DOHH2 (cell line): ENCODE measurements around the gene PRDM10.

Experiments
- H3F3A ChIP-seq: fragments of 200-600 bp; sonication (generic), shearing (Covaris generic); 2 replicates; pipeline ENCODE4 v1.6.0; 2016; ENCODE audit warnings: antibody characterized with exemption, mild to moderate bottlenecking; ENCODE audit not compliant: control insufficient read depth, insufficient read depth
- H3K27ac ChIP-seq: fragments of 200-600 bp; sonication (generic); 2 replicates; pipeline ENCODE4 v1.5.1; 2014; ENCODE audit warnings: low read depth, mild to moderate bottlenecking, low read length, moderate library complexity
- H3K27me3 ChIP-seq: fragments of 200-600 bp; sonication (generic); 2 replicates; pipeline ENCODE4 v1.6.1; 2014; ENCODE audit warnings: mild to moderate bottlenecking, low read length, mixed read lengths; ENCODE audit not compliant: control insufficient read depth
- H3K36me3 ChIP-seq: fragments of 200-600 bp; sonication (generic); 2 replicates; pipeline ENCODE4 v1.6.1; 2014; ENCODE audit warnings: mild to moderate bottlenecking, low read length, moderate library complexity, mixed read lengths; ENCODE audit not compliant: control insufficient read depth
- H3K4me1 ChIP-seq: fragments of 200-600 bp; sonication (generic); 2 replicates; pipeline ENCODE4 v1.6.1; 2014; ENCODE audit warnings: mild to moderate bottlenecking, low read length, mixed read lengths; ENCODE audit not compliant: control insufficient read depth
- H3K4me2 ChIP-seq: fragments of 200-600 bp; sonication (generic); 2 replicates; pipeline ENCODE4 v1.6.0; 2014; ENCODE audit warnings: mild to moderate bottlenecking, low read length, moderate library complexity
- H3K4me3 ChIP-seq: fragments of 200-600 bp; sonication (generic); 2 replicates; pipeline ENCODE4 v1.5.1; 2014; ENCODE audit warnings: mild to moderate bottlenecking, low read length, mixed read lengths
- H3K79me2 ChIP-seq: fragments of 200-600 bp; sonication (generic); 2 replicates; pipeline ENCODE4 v1.6.1; 2014; ENCODE audit warnings: mild to moderate bottlenecking, low read length, mixed read lengths; ENCODE audit not compliant: control insufficient read depth
- H3K9me2 ChIP-seq: fragments of 200-600 bp; sonication (generic); replicated peaks from 2 replicates; pipeline ENCODE4 v1.6.1; 2014; ENCODE audit warnings: mild to moderate bottlenecking, low read length, mixed read lengths; ENCODE audit not compliant: control insufficient read depth
- H3K9me3 ChIP-seq: fragments of 200-600 bp; sonication (generic); 2 replicates; pipeline ENCODE4 v1.6.1; 2014; ENCODE audit warnings: antibody characterized with exemption, low read length, mixed read lengths; ENCODE audit not compliant: control insufficient read depth, insufficient read depth
- H4K20me1 ChIP-seq: fragments of 200-600 bp; sonication (generic); 2 replicates; pipeline ENCODE4 v1.6.0; 2014; ENCODE audit warnings: low read depth, mild to moderate bottlenecking, antibody characterized with exemption, low read length, moderate library complexity; ENCODE audit not compliant: control insufficient read depth, insufficient read depth
- CTCF ChIP-seq: fragments of 200-600 bp; sonication (generic); IDR thresholded peaks from one replicate; pipeline ENCODE4 v1.5.1; 2014; ENCODE audit warnings: antibody characterized with exemption, mild to moderate bottlenecking, low read depth, low read length; ENCODE audit not compliant: poor library complexity, severe bottlenecking
- EZH2phosphoT487 ChIP-seq: fragments of 200-600 bp; sonication (generic); IDR thresholded peaks from 2 replicates; pipeline ENCODE4 v1.6.1; 2017; ENCODE audit warnings: borderline replicate concordance, mild to moderate bottlenecking, antibody characterized with exemption, low read length, moderate library complexity, mixed read lengths

The PRDM10 gene

GRCh38 chr11:129864811-129865210 is 137.8 kb downstream of the PRDM10 start:
- no peaks in the 10 kb centered on the region for H4K20me1 ChIP-seq
- H3K9me2 ChIP-seq = no peaks in the 10 kb centered on the region
- H3K4me1 ChIP-seq = no peaks in the 10 kb centered on the region
- H3K36me3 ChIP-seq = peaks cover 75% of the 10 kb centered on the region
- H3K27ac ChIP-seq = no peak overlapping the region
- H3K79me2 ChIP-seq = no peaks in the 10 kb centered on the region
- no peak overlapping the region for H3K4me3 ChIP-seq
- no peak overlapping the region for H3K4me2 ChIP-seq
- no peak for TF ChIP-seq EZH2phosphoT487
- TF ChIP-seq CTCF = no peak
- no peaks in the 10 kb centered on the region for H3K9me3 ChIP-seq
- H3K27me3 ChIP-seq = no peaks in the 10 kb centered on the region
- no peaks in the 10 kb centered on the region for H3F3A ChIP-seq

GRCh38 chr11:129861702-129862522 is 140.7 kb downstream of the PRDM10 start:
- TF ChIP-seq CTCF (no peak), EZH2phosphoT487 (no peak)
- Histone ChIP-seq H3K36me3 (peaks cover 51% of the 10 kb centered on the region), H3K79me2 (no peaks in the 10 kb centered on the region), H3K4me3 (no peak overlapping the region), H3K27ac (no peak overlapping the region), H3K27me3 (no peaks in the 10 kb centered on the region), H3K4me2 (no peak overlapping the region), H3K4me1 (no peaks in the 10 kb centered on the region), H3F3A (no peaks in the 10 kb centered on the region), H4K20me1 (no peaks in the 10 kb centered on the region), H3K9me2 (no peaks in the 10 kb centered on the region), H3K9me3 (no peaks in the 10 kb centered on the region)

GRCh38 chr11:129856036-129856435 is 146.6 kb downstream of the PRDM10 start:
- H3K9me2 ChIP-seq = no peaks in the 10 kb centered on the region
- no peak overlapping the region for H3K4me2 ChIP-seq
- no peaks in the 10 kb centered on the region for H3K79me2 ChIP-seq
- H3K36me3 ChIP-seq = peaks cover 8% of the 10 kb centered on the region; the same call in 1 of the 2 replicates
- peaks cover 13% of the 10 kb centered on the region for H3K4me1 ChIP-seq
- no peak overlapping the region for H3K27ac ChIP-seq
- no peaks in the 10 kb centered on the region for H3F3A ChIP-seq
- no peaks in the 10 kb centered on the region for H4K20me1 ChIP-seq
- no peaks in the 10 kb centered on the region for H3K9me3 ChIP-seq
- TF ChIP-seq CTCF (no peak), EZH2phosphoT487 (no peak)
- H3K4me3 ChIP-seq = no peak overlapping the region
- no peaks in the 10 kb centered on the region for H3K27me3 ChIP-seq
